Activated T-cell treated with anti-CD3 and anti-CD28 coated beads for 24 hours (primary cell): Measurements from ENCODE around the gene TP53TG3F.
"Not testable (repeated sequence)": the region's sequence is repeated elsewhere in the genome, so short reads cannot be mapped to it uniquely, and the experiment has no call there.

Experiments used
- DNase-seq: peaks from one replicate; pipeline ENCODE4 v3.0.0-alpha.2; 2020; ENCODE audit warnings: low read depth

The TP53TG3F gene

GRCh38 chr16:33459312-33459711 is at the start of gene TP53TG3F:
Gene TP53TG3F (plus strand): TSS chr16:33459612. CDS start chr16:33459680, 68 bp downstream.
- DNase-seq: not testable (repeated sequence)

GRCh38 chr16:33491611-33492010 is 32.2 kb downstream of the TP53TG3F start:
- DNase-seq: not testable (repeated sequence)

GRCh38 chr16:33507231-33507630 is 47.8 kb downstream of the TP53TG3F start:
- not testable (repeated sequence) for DNase-seq

GRCh38 chr16:33509070-33509469 is 49.7 kb downstream of the TP53TG3F start:
- not testable (repeated sequence) for DNase-seq

GRCh38 chr16:33509906-33510305 is 50.5 kb downstream of the TP53TG3F start:
- not testable (repeated sequence) for DNase-seq
